ENCODE results near the gene PEPD.

The PEPD gene

GRCh38 chr19:33413426-33413725 lies 108.2 kb downstream of the PEPD start:
- Histone ChIP-seq H2AFZ (ENCODE audit: low read depth, low read length, severe bottlenecking) (no peak overlapping the region), H3K4me3 (ENCODE audit: insufficient read depth, low read length, poor library complexity, severe bottlenecking) (no peak overlapping the region), H4K20me1 (ENCODE audit: low read depth, low read length) (no peaks in the 10 kb centered on the region), H3K9me2 (replicated peaks; ENCODE audit: insufficient read depth, low read length) (no peaks in the 10 kb centered on the region), H3F3A (ENCODE audit: insufficient read depth) (no peaks in the 10 kb centered on the region), H3K36me3 (ENCODE audit: low read length) (no peaks in the 10 kb centered on the region), H3K79me2 (ENCODE audit: insufficient read depth, low read length) (no peaks in the 10 kb centered on the region), H3K9ac (ENCODE audit: low read length) (no peak overlapping the region), H3K9me3 (ENCODE audit: insufficient read depth, low read length) (no peaks in the 10 kb centered on the region), H3K27ac (ENCODE audit: low read depth, low read length) (no peak overlapping the region), H3K27me3 (ENCODE audit: low read length) (no peaks in the 10 kb centered on the region), H3K4me2 (ENCODE audit: low read depth, low read length, poor library complexity, severe bottlenecking) (no peak overlapping the region)
- TF ChIP-seq EZH2phosphoT487 (conservative IDR thresholded peaks at IDR 0.05; ENCODE audit: low read length), result no peak
- TF ChIP-seq CTCF (IDR thresholded peaks at IDR 0.05; ENCODE audit: insufficient read depth, low read length, poor library complexity, severe bottlenecking), result no peak

- Histone ChIP-seq H3K27ac (ENCODE audit: low read depth, low read length) (no peak overlapping the region), H3K9me3 (ENCODE audit: insufficient read depth, low read length) (no peaks in the 10 kb centered on the region), H3K9me2 (replicated peaks; ENCODE audit: insufficient read depth, low read length) (no peaks in the 10 kb centered on the region), H3K4me2 (ENCODE audit: low read depth, low read length, poor library complexity, severe bottlenecking) (no peak overlapping the region), H2AFZ (ENCODE audit: low read depth, low read length, severe bottlenecking) (no peak overlapping the region), H3K27me3 (ENCODE audit: low read length) (no peaks in the 10 kb centered on the region), H3F3A (ENCODE audit: insufficient read depth) (no peaks in the 10 kb centered on the region), H3K9ac (ENCODE audit: low read length) (no peak overlapping the region), H3K36me3 (ENCODE audit: low read length) (no peaks in the 10 kb centered on the region), H3K4me3 (ENCODE audit: insufficient read depth, low read length, poor library complexity, severe bottlenecking) (no peak overlapping the region), H3K79me2 (ENCODE audit: insufficient read depth, low read length) (no peaks in the 10 kb centered on the region), H4K20me1 (ENCODE audit: low read depth, low read length) (no peaks in the 10 kb centered on the region)
- no peak for TF ChIP-seq EZH2phosphoT487 (conservative IDR thresholded peaks at IDR 0.05; ENCODE audit: low read length)
- TF ChIP-seq CTCF (IDR thresholded peaks at IDR 0.05; ENCODE audit: insufficient read depth, low read length, poor library complexity, severe bottlenecking), result no peak
These were observed 108.8 kb downstream of the PEPD start for GRCh38 chr19:33412601-33413425.

- Histone ChIP-seq H3K27ac (ENCODE audit: low read depth, low read length) (no peak overlapping the region), H3K9ac (ENCODE audit: low read length) (no peak overlapping the region), H3K4me3 (ENCODE audit: insufficient read depth, low read length, poor library complexity, severe bottlenecking) (no peak overlapping the region), H3K36me3 (ENCODE audit: low read length) (no peaks in the 10 kb centered on the region), H3K9me3 (ENCODE audit: insufficient read depth, low read length) (no peaks in the 10 kb centered on the region), H3K4me2 (ENCODE audit: low read depth, low read length, poor library complexity, severe bottlenecking) (no peak overlapping the region), H4K20me1 (ENCODE audit: low read depth, low read length) (no peaks in the 10 kb centered on the region), H3F3A (ENCODE audit: insufficient read depth) (no peaks in the 10 kb centered on the region), H3K27me3 (ENCODE audit: low read length) (no peaks in the 10 kb centered on the region), H3K79me2 (ENCODE audit: insufficient read depth, low read length) (no peaks in the 10 kb centered on the region), H3K9me2 (replicated peaks; ENCODE audit: insufficient read depth, low read length) (no peaks in the 10 kb centered on the region), H2AFZ (ENCODE audit: low read depth, low read length, severe bottlenecking) (no peak overlapping the region)
- no peak for TF ChIP-seq EZH2phosphoT487 (conservative IDR thresholded peaks at IDR 0.05; ENCODE audit: low read length)
- TF ChIP-seq CTCF (IDR thresholded peaks at IDR 0.05; ENCODE audit: insufficient read depth, low read length, poor library complexity, severe bottlenecking), result no peak
These were observed 109.9 kb downstream of the PEPD start for GRCh38 chr19:33411621-33412180.
